ENCODE measurements around the gene C15orf39. TPM values are rescaled to one million over a fixed set of nuclear protein-coding genes. Genes with fewer than 3 reads are reported as not detected.
A peak's percentile ranks its signal among the peaks of the same experiment; 100 is the strongest.

The C15orf39 gene
- polyA plus RNA-seq, 1 donor from 2014 or later = not detected

DNA sequence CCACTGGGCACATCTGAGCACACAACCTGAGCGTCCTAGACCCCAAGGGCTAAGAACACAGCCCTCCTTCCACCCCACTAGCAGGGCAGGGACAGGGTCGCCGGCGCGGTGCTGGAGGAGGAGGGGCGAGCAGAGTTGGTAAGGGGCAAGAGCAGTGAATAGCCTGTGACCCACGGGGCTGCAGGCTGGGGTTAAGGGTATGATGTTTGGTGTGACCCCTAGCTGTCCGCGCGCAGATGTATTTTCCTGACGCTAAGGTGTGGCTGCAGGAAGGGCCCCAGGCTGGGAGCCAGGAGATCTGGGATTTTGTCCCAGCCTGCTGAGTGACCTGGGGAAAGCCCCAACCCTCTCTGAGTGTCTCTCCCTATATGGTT is 1.3 kb upstream of the C15orf39 start:
- H3K9me2 ChIP-seq (ENCODE audit: insufficient read depth, low read length) = no peaks in the 10 kb centered on the region
- no peak overlapping the region for H3K9ac ChIP-seq (ENCODE audit: low read length)
- H3K4me2 ChIP-seq (ENCODE audit: low read length) = no peak overlapping the region
- H3F3A ChIP-seq (ENCODE audit: insufficient read depth, low read length, poor library complexity, severe bottlenecking) = no peaks in the 10 kb centered on the region
- H2AFZ ChIP-seq (ENCODE audit: low read depth, low read length) = no peak overlapping the region
- no peaks in the 10 kb centered on the region for H3K9me3 ChIP-seq (ENCODE audit: low read length)
- no peak overlapping the region for H3K4me3 ChIP-seq (ENCODE audit: low read length)
- no peak overlapping the region for H3K27ac ChIP-seq (ENCODE audit: low read length)
- H3K79me2 ChIP-seq (replicated peaks; ENCODE audit: insufficient read depth, low read length) = no peaks in the 10 kb centered on the region
- H3K27me3 ChIP-seq (ENCODE audit: insufficient read depth, low read depth, low read length) = peaks cover 30% of the 10 kb centered on the region
- no peaks in the 10 kb centered on the region for H3K36me3 ChIP-seq (ENCODE audit: insufficient read depth, low read length)
- H4K20me1 ChIP-seq (ENCODE audit: insufficient read depth) = no peaks in the 10 kb centered on the region
- TF ChIP-seq POLR2AphosphoS5 (IDR thresholded peaks at IDR 0.05) (no peak), TAF1 (IDR thresholded peaks at IDR 0.05; ENCODE audit: low read depth) (no peak), EP300 (conservative IDR thresholded peaks at IDR 0.05; ENCODE audit: poor library complexity, severe bottlenecking) (no peak), MXI1 (conservative IDR thresholded peaks at IDR 0.05; ENCODE audit: poor library complexity, severe bottlenecking) (no peak), SMC3 (conservative IDR thresholded peaks at IDR 0.05; ENCODE audit: poor library complexity) (no peak)
- TF ChIP-seq, protein P1, sequence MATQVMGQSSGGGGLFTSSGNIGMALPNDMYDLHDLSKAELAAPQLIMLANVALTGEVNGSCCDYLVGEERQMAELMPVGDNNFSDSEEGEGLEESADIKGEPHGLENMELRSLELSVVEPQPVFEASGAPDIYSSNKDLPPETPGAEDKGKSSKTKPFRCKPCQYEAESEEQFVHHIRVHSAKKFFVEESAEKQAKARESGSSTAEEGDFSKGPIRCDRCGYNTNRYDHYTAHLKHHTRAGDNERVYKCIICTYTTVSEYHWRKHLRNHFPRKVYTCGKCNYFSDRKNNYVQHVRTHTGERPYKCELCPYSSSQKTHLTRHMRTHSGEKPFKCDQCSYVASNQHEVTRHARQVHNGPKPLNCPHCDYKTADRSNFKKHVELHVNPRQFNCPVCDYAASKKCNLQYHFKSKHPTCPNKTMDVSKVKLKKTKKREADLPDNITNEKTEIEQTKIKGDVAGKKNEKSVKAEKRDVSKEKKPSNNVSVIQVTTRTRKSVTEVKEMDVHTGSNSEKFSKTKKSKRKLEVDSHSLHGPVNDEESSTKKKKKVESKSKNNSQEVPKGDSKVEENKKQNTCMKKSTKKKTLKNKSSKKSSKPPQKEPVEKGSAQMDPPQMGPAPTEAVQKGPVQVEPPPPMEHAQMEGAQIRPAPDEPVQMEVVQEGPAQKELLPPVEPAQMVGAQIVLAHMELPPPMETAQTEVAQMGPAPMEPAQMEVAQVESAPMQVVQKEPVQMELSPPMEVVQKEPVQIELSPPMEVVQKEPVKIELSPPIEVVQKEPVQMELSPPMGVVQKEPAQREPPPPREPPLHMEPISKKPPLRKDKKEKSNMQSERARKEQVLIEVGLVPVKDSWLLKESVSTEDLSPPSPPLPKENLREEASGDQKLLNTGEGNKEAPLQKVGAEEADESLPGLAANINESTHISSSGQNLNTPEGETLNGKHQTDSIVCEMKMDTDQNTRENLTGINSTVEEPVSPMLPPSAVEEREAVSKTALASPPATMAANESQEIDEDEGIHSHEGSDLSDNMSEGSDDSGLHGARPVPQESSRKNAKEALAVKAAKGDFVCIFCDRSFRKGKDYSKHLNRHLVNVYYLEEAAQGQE (IDR thresholded peaks at IDR 0.05; ENCODE audit: borderline replicate concordance) = no peak

DNA sequence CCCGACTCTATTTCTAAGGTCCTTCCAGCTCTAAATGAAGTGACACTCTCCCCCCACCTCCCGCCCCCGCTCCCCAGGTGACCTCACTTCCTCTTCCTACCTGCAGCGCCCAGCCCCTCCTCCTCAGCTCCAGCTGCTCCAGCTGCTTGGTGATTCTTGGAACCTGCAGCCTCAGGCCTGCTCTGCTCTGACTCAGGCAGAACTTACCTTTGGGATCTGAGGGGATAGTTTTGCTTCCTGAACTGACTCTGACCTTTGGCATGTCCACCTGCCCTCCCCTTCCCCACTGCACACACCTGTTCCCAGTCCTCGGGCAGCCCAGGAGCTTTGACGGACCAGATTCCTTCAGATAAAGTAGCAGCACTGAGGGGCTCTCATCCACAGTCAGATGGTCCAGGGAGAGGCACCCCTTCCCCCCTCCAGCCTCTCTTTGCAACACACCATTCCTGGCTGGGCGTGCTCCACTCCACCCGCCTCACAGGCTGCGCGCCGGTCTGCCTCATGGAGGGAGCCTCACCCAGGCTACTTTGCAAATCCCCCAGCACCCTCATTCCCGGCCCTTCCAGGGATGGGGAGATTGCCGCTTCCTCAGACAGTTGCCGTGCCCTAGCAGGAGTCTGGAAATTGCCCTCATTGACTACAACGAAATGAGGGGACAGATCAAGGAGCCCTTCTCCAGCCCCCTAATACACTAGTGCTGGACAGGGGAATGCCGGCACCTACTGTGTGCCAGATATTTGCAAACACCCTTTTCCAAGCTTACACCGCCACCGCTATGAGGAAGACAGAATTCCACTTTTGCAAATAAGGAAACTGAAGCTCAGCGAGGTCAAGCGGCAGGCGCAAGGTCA is 692 bp upstream of the C15orf39 start:
- no peaks in the 10 kb centered on the region for H3K9me3 ChIP-seq (ENCODE audit: low read length)
- no peak overlapping the region for H3K27ac ChIP-seq (ENCODE audit: low read length)
- H3K36me3 ChIP-seq (ENCODE audit: insufficient read depth, low read length) = no peaks in the 10 kb centered on the region
- peak overlapping the region; percentile 72 for H3K4me3 ChIP-seq (ENCODE audit: low read length)
- peaks cover 30% of the 10 kb centered on the region for H3K27me3 ChIP-seq (ENCODE audit: insufficient read depth, low read depth, low read length)
- H3K4me2 ChIP-seq (ENCODE audit: low read length) = peak overlapping the region; percentile 48
- H3K9me2 ChIP-seq (ENCODE audit: insufficient read depth, low read length) = no peaks in the 10 kb centered on the region
- H2AFZ ChIP-seq (ENCODE audit: low read depth, low read length) = no peak overlapping the region
- H4K20me1 ChIP-seq (ENCODE audit: insufficient read depth) = no peaks in the 10 kb centered on the region
- TF ChIP-seq, protein P1 (IDR thresholded peaks at IDR 0.05; ENCODE audit: borderline replicate concordance) = no peak
- TF ChIP-seq RAD21 (conservative IDR thresholded peaks at IDR 0.05) (no peak), SMC3 (conservative IDR thresholded peaks at IDR 0.05; ENCODE audit: poor library complexity) (no peak), EP300 (conservative IDR thresholded peaks at IDR 0.05; ENCODE audit: poor library complexity, severe bottlenecking) (no peak), EZH2 (IDR thresholded peaks at IDR 0.05; ENCODE audit: borderline replicate concordance, insufficient read depth, low read length, poor library complexity, severe bottlenecking) (no peak), TAF1 (IDR thresholded peaks at IDR 0.05; ENCODE audit: low read depth) (no peak)
- no peaks in the 10 kb centered on the region for H3F3A ChIP-seq (ENCODE audit: insufficient read depth, low read length, poor library complexity, severe bottlenecking)
- H3K79me2 ChIP-seq (replicated peaks; ENCODE audit: insufficient read depth, low read length) = no peaks in the 10 kb centered on the region
- peak overlapping the region; percentile 50 for H3K9ac ChIP-seq (ENCODE audit: low read length)

Measured in neural cell (in vitro differentiated cells).